NCI-H526 (cell line): Measurements from ENCODE around the gene MAML2.

Experiments
- DNase-seq, 2 experiments: peaks; one replicate each; lab custom pipeline; 2025; lab: John Stamatoyannopoulos, UW

MAML2 gene

DNA sequence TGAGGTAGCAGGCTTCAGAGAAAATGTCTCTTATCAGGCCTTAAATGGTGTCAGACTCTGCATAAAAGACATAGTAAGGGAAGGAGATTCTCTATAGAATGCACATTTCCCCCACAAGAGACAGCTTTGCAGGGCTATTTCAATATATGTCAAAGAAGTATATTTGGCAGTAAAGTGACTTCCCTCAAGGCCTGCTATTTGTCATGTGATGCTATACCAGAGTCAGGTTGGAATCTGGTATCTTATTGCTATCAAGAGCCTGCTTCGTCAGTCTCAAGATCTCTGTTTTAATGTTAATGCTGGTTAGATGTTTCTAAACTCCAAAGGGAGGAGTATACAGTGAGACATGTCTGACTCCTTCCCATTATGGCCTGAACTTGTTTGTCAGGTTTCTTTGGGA, 378.7 kb downstream of the MAML2 start:
- DNase-seq = no peak

DNA sequence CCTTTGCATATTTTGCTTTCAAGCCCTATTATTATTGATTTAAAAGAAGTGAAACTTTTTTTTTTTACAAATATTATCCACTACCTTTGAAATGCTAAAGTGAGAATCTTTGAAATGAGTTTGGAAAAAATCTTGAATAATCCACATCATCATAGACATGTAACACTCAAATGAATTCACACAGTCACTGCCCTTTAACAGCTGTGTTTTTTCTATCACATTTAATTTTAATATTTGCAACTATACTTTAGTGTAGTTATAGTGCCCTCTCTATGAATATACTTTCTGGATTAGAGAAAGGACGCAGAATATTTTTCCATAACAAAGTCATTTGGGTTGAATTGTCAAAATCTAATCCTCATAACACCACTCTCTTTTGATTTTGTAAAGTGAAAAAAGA, 381.2 kb downstream of the MAML2 start:
- no peak for DNase-seq

GRCh38 chr11:95950905-95951304, 392.1 kb downstream of the MAML2 start:
- DNase-seq = no peak

DNA sequence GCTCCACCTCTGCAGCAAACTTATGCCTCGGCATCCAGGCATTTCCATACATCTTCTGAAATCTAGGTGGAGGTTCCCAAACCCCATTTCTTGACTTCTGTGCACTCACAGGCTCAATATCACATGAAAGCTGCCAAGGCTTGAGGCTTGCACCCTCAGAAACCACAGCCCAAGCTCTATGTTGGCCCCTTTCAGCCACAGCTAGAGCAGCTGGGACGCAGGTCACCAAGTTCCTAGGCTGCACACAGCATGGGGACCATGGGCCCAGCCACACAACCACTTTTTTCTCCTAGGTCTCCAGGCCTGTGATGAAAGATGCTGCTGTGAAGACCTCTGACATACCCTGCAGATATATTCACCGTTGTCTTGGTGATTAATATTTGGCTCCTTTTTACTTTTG, 394.4 kb downstream of the MAML2 start:
- no peak for DNase-seq

DNA sequence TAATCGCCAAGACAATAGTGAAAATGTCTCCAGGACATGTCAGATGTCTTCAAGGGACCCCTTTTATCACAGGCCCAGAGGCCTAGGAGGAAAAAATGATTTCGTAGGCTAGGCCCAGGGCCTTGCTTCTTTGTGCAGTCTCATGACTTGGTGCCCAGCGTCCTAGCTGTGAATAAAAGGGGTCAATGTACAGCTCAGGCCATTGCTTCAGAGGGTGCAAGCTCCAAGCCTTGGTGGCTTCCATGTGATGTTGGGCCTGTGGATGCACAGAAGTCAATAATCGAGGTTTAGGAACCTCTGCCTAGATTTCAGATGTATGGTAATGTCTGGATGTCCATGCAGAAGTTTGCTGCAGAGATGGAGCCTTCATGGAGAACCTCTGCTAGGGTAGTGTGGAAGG, 398.4 kb downstream of the MAML2 start:
- DNase-seq = no peak

DNA sequence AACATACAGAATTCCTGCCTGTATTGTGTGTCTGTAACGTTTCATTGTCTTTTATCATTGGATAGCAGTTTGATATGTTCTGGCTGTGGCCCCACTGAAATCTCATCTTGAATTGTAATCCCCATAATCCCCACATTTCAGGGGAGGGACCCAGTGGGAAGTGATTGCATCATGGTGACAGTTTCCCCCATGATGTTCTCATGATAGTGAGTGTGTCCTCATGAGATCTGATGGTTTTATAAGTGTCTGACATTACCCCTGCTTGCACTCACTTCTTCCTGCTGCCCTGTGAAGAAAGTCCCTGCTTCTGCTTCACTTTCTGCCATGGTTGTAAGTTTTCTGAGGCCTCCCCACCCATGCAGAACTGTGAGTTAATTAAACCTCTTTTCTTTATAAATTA, 399.4 kb downstream of the MAML2 start:
- no peak for DNase-seq

DNA sequence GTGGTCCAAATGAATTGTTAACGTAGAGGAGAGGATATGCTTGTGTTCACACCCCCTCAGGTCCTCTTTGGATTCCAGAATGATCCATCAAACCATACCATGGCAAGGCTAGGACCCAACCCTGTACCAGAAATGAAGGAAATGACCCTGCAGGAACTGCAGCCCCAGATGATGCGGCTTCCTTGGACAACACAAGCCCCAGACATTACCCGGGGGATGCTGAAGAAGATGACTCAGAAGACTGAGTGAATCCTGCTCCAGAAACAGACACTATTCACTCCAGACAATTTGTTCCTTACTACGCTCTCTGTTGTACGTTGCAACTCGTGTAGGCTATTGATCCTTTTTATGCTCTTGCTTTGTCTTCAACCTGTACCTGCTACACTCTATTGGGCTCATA, 403.9 kb downstream of the MAML2 start:
- no peak for DNase-seq

DNA sequence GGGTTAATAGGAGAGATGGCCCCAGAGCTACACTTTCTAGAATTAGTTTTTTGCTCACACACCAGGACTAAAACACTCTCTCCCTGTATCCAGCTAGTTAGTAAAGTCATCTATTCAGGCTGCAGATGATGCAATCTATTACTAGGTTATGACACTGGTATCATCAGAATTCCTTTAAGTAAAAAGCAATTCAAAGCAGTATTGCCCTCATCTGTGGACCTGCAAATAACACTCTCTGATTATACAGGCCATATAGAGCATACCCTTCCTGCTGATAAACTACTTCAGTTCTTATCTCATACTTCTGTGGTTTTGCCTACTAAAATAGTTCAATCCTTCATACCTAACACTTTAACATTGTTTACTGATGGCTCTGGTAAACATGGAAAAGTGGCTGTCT, 405.6 kb downstream of the MAML2 start:
- DNase-seq = no peak

GRCh38 chr11:95933594-95933993, 409.4 kb downstream of the MAML2 start:
- no peak for DNase-seq

GRCh38 chr11:95931916-95932315, 411.1 kb downstream of the MAML2 start:
- no peak for DNase-seq

DNA sequence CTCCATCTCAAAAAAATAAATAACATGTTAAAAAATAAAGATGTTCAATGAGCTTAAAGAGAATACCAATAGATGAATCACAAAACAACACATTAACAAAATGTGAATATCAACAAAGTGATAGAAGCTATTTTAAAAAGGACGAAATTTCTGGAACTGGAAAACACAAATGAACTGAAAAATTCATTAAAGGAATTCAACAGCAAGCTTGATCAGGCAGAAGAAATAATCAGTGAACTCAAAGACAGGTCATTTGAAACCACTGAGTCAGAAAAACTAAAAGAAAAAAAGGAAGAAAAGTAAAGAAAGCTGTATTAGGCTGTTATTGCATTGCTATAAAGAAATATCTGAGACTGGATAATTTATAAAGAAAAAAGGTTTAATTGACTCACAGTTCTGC, 412.0 kb downstream of the MAML2 start:
- DNase-seq = no peak

DNA sequence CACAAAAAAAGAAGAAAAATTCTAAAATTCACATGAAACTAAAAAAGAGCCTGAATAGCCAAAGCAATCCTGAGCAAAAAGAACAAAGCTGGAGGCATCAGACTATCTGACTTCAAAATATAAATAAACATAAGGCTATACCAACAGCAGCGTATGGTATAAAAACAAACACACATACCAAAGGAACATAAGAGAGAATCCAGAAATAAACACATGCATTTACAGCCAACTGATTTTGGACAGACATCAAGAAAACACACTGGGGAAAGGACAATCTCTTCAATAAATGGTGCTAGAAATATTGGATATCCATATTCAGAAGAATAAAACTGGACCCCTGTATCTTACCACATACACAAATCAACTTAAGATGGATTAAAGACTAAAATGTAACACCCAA, 416.3 kb downstream of the MAML2 start:
- no peak for DNase-seq
